K562 (cell line): ENCODE measurements around the gene SYT15. TPM values are rescaled to one million over a fixed set of nuclear protein-coding genes. Genes with fewer than 3 reads are reported as not detected.
"Not testable (repeated sequence)": the region's sequence is repeated elsewhere in the genome, so short reads cannot be mapped to it uniquely, and the experiment has no call there.

Experiments
- ATAC-seq: fragments of 200-7000 bp; cut with Tn5 transposase; 3 replicates; pipeline ENCODE4 v1.9.1; 2020; ENCODE audit warnings: moderate library complexity
- Bru-seq: library from RNA; stranded (reverse); fragments of 400-500 nt; gene quantifications from one replicate; lab custom pipeline; 2021; lab: Mats Ljungman, UMichigan
- BruChase-seq, 2 experiments: library from RNA; stranded (reverse); fragments of 400-500 nt; gene quantifications; one replicate each; lab custom pipeline; 2021; lab: Mats Ljungman, UMichigan
- BruUV-seq: library from RNA; stranded (reverse); fragments of 400-500 nt; replicated peaks from 2 replicates; lab custom pipeline; 2021; lab: Mats Ljungman, UMichigan
- CTCF ChIA-PET: fragments of 300-600 bp; formaldehyde crosslinking; extraction: SDS; loops from one replicate; lab custom pipeline; 2021; ENCODE audit warnings: low intra/inter-chr PET ratio; lab: Yijun Ruan, JAX
- POLR2A ChIA-PET: fragments of 300-600, 350-650 bp; sonication (Branson Sonifier 250); formaldehyde crosslinking; extraction: SDS; loops from one replicate; lab custom pipeline; 2021; ENCODE audit warnings: antibody characterized with exemption, inconsistent platforms; lab: Yijun Ruan, JAX
- DNase-seq, 4 experiments: peaks; one replicate each; pipeline versions ENCODE4 v3.0.0 to v3.0.0-alpha.2; 2011 to 2018; ENCODE audit warnings: low spot score in 3 of 4, mixed read lengths in 3 of 4; ENCODE audit errors: extremely low read depth in 1 of 4
- FAIRE-seq: peaks from 2 replicates; lab custom pipeline; 2011; peaks lifted over from hg19 to GRCh38; lab: Jason Lieb, UNC
- H2AFZ ChIP-seq: 2 replicates; pipeline ENCODE4 v1.6.0; 2011; ENCODE audit warnings: low read depth, low read length, control low read depth, inconsistent platforms
- H3K27ac ChIP-seq: fragments of 200-600 bp; 3 replicates; pipeline ENCODE4 v1.8.0; 2011; ENCODE audit warnings: low read depth, mild to moderate bottlenecking, control low read depth, inconsistent platforms, low read length, moderate library complexity, mixed read lengths; ENCODE audit errors: extremely low read depth
- H3K27me3 ChIP-seq, 2 experiments: fragments of 300-600 bp in 1 of 2; 2 replicates in 1 of 2; 3 replicates in 1 of 2; pipeline versions ENCODE4 v1.6.0 to v1.8.0; 2011; ENCODE audit warnings: inconsistent platforms in 2 of 2, low read length in 2 of 2, mild to moderate bottlenecking in 1 of 2, mixed read lengths in 1 of 2, moderate library complexity in 1 of 2; ENCODE audit not compliant: control insufficient read depth in 2 of 2, insufficient read depth in 2 of 2
- H3K36me3 ChIP-seq: fragments of 300-600 bp; 3 replicates; pipeline ENCODE4 v1.8.0; 2011; ENCODE audit warnings: mild to moderate bottlenecking, low read length, inconsistent platforms; ENCODE audit not compliant: control insufficient read depth, insufficient read depth
- H3K4me1 ChIP-seq, 2 experiments: fragments of 200-600 bp in 1 of 2; replicated peaks in 1 of 2; 2 replicates in 1 of 2; 3 replicates in 1 of 2; pipeline versions ENCODE4 v1.5.1 to v1.8.0; 2011; ENCODE audit warnings: inconsistent platforms in 2 of 2, low read length in 2 of 2, mild to moderate bottlenecking in 1 of 2, mixed read lengths in 1 of 2, moderate library complexity in 1 of 2; ENCODE audit not compliant: control insufficient read depth in 2 of 2, insufficient read depth in 2 of 2
- H3K4me2 ChIP-seq: 2 replicates; pipeline ENCODE4 v1.6.1; 2011; ENCODE audit warnings: low read length, control low read depth, inconsistent platforms, mixed read lengths; ENCODE audit not compliant: insufficient read depth
- H3K4me3 ChIP-seq: fragments of 200-600 bp; sonication (generic), shearing (Covaris generic); 2 replicates; pipeline ENCODE4 v1.5.1; 2016; ENCODE audit warnings: control low read depth, inconsistent platforms
- H3K79me2 ChIP-seq: fragments of 200-600 bp; 3 replicates; pipeline ENCODE4 v1.8.0; 2011; ENCODE audit warnings: low read length, inconsistent platforms; ENCODE audit not compliant: control insufficient read depth, insufficient read depth
- H3K9ac ChIP-seq, 2 experiments: 2 replicates each; pipeline versions ENCODE4 v1.6.0 to v1.6.1; 2011; ENCODE audit warnings: low read depth in 2 of 2, low read length in 2 of 2, control low read depth in 1 of 2, inconsistent platforms in 1 of 2, mild to moderate bottlenecking in 1 of 2, mixed read lengths in 1 of 2; ENCODE audit not compliant: insufficient read depth in 1 of 2
- H3K9me1 ChIP-seq: one replicate; pipeline ENCODE4 v1.6.0; 2011; ENCODE audit warnings: inconsistent platforms, mild to moderate bottlenecking, low read length, moderate library complexity; ENCODE audit not compliant: control insufficient read depth, insufficient read depth
- H3K9me3 ChIP-seq: replicated peaks from 2 replicates; pipeline ENCODE4 v1.5.1; 2011; ENCODE audit warnings: low read depth, low read length, inconsistent platforms; ENCODE audit not compliant: control insufficient read depth, insufficient read depth
- H4K20me1 ChIP-seq: replicated peaks from 2 replicates; pipeline ENCODE4 v1.6.1; 2011; ENCODE audit warnings: low read length, inconsistent platforms, mixed read lengths; ENCODE audit not compliant: control insufficient read depth, insufficient read depth
- WGBS: fragments of 100-300 bp; shearing (Covaris generic); methylation state at CpG from one replicate; pipeline ENCODE4 v1.1.6; 2016; ENCODE audit warnings: low coverage, mixed read lengths; ENCODE audit not compliant: insufficient coverage; ENCODE audit errors: missing lambda C conversion rate; 5-methylcytosine and 5-hydroxymethylcytosine counted together
- in situ Hi-C: fragments of 300-500 bp; cut with MboI; formaldehyde crosslinking; loops from 4 replicates; pipeline ENCODE4 v1.15.0; 2018; ENCODE audit warnings: inconsistent platforms, mixed read lengths
- intact Hi-C: fragments of 100-400 bp; cut with micrococcal nuclease; formaldehyde crosslinking; loops from 2 replicates; pipeline ENCODE4 v1.14.2; 2022
- long read RNA-seq, 3 experiments: library from polyadenylated mRNA in 2 of 3; library from RNA in 1 of 3; unstranded in 2 of 3; stranded (forward) in 1 of 3; transcript quantifications; one replicate each; pipeline ENCODE4 v2.0.0, GENCODE V29; 2019 to 2022
- polyA minus RNA-seq, 3 experiments: library from RNA; depleted of rRNA, polyadenylated mRNA; stranded (reverse); fragments of >200 nt; gene quantifications; 2 replicates each; pipeline ENCODE4 v1.2.3, GENCODE V29; 2011
- polyA plus RNA-seq, 8 experiments: library from polyadenylated mRNA; depleted of rRNA in 4 of 8; stranded (reverse) in 5 of 8; unstranded in 3 of 8; fragments of >200 nt; fragmentation: Nextera tagmentation in 2 of 8; fragmentation: Illumina TruSeq in 1 of 8; extraction: Ambion mirVana in 2 of 8; extraction: Trizol in 1 of 8; gene quantifications; 2 replicates each; pipeline versions ENCODE4 v1.2.1 to v1.2.3, GENCODE V29; 2011 to 2014; ENCODE audit warnings: inconsistent platforms in 1 of 8, missing spikeins in 1 of 8
- total RNA-seq, 7 experiments: library from RNA; depleted of rRNA in 6 of 7; stranded (reverse); fragments of >200 nt in 6 of 7; fragmentation: Illumina TruSeq in 2 of 7; extraction: Trizol in 2 of 7; gene quantifications; 2 replicates each; pipeline versions ENCODE4 v1.2.1 to v1.2.3, GENCODE V29; 2011 to 2021; ENCODE audit warnings: low replicate concordance in 1 of 7

The SYT15 gene
- total RNA-seq (2011; cell fraction: chromatin; rRNA removed; ENCODE audit: low replicate concordance): 1.5 and 3.2 TPM in 2 replicates
- 0.67 and 1.1 TPM in 2 replicates for total RNA-seq (2011; cell fraction: nucleolus; rRNA removed)
- 1.6 and 2.4 TPM in 2 replicates for total RNA-seq (2011; cell fraction: nucleoplasm; rRNA removed)
- total RNA-seq (2014; rRNA removed): 0.05 and 0.37 TPM in 2 replicates
- 0.25 and 0.70 TPM in 2 replicates for total RNA-seq (2014; rRNA removed; fragmentation: Illumina TruSeq; extraction: Trizol)
- total RNA-seq (2015; rRNA removed; fragmentation: Illumina TruSeq; extraction: Trizol): 0.23 TPM in 1 of 2 replicates, not detected in the other
- 0.65 and 0.82 TPM in 2 replicates for total RNA-seq (2021)
- polyA plus RNA-seq (2011; rRNA removed): 0.22 and 0.53 TPM in 2 replicates
- polyA plus RNA-seq (2011; cell fraction: cytosol; rRNA removed): 0.15 and 0.25 TPM in 2 replicates
- 0.49 and 0.74 TPM in 2 replicates for polyA plus RNA-seq (2011; cell fraction: nucleus; rRNA removed)
- polyA plus RNA-seq (2012): 0.15 and 0.39 TPM in 2 replicates
- 0.10 and 0.22 TPM in 2 replicates for polyA plus RNA-seq (2014; fragmentation: Illumina TruSeq; extraction: Trizol)
- under 1 TPM; 0.15 to 0.20 TPM for polyA plus RNA-seq (2014; fragmentation: Nextera tagmentation; extraction: Ambion mirVana)
- polyA plus RNA-seq (2014; rRNA removed): 0.05 and 0.36 TPM in 2 replicates
- 0.51 and 0.60 TPM in 2 replicates for polyA minus RNA-seq (2011; rRNA and poly(A)+ RNA removed)
- not detected in 2 replicates for polyA minus RNA-seq (2011; cell fraction: cytosol; rRNA and poly(A)+ RNA removed)
- 0.33 and 0.40 TPM in 2 replicates for polyA minus RNA-seq (2011; cell fraction: nucleus; rRNA and poly(A)+ RNA removed)
- Bru-seq, nascent RNA: not detected
- BruChase-seq, experiment 1, labeled RNA remaining after a 2-hour chase: not detected
- not detected for BruChase-seq, experiment 2, labeled RNA remaining after a 6-hour chase
- long read RNA-seq, experiment 1: 0 reads
- long read RNA-seq, experiment 2: 0 reads
- long read RNA-seq, experiment 3: 0 reads

GRCh38 chr10:46578474-46579178 lies at the start of gene SYT15:
SYT15 (plus strand) TSS chr10:46579128; CDS start chr10:46579169, 41 bp downstream.
- H3K4me2 ChIP-seq, POLR2A ChIA-PET, H4K20me1 ChIP-seq, FAIRE-seq, ATAC-seq, H3K27me3 ChIP-seq, in situ Hi-C loops, H2AFZ ChIP-seq, intact Hi-C loops, H3K27ac ChIP-seq, DNase-seq, BruUV-seq, H3K9me1 ChIP-seq, H3K79me2 ChIP-seq, H3K9ac ChIP-seq, H3K4me3 ChIP-seq, H3K4me1 ChIP-seq, CTCF ChIA-PET, H3K36me3 ChIP-seq, H3K9me3 ChIP-seq: not testable (repeated sequence)
- 13% methylated on average over 29 of the region's 68 CpGs for WGBS

GRCh38 chr10:46529742-46530141 lies 49.2 kb upstream of the SYT15 start:
- intact Hi-C loops: loop anchor here (2.0 kb wide), 1 partner anchor 19 kb away; no protein-coding TSS in a partner anchor
- H3K36me3 ChIP-seq, H3K27ac ChIP-seq, H3K9me1 ChIP-seq, in situ Hi-C loops, H2AFZ ChIP-seq, H3K4me2 ChIP-seq, DNase-seq, H3K4me1 ChIP-seq, H3K79me2 ChIP-seq, BruUV-seq, H3K9ac ChIP-seq, H3K4me3 ChIP-seq, H4K20me1 ChIP-seq, H3K9me3 ChIP-seq, CTCF ChIA-PET, FAIRE-seq, ATAC-seq: not testable (repeated sequence)
- peaks cover 28 to 50% of the 10 kb centered on the region in 2 experiments; a peak in 4 of 5 replicates for H3K27me3 ChIP-seq
- 1% methylated on average over 7 of the region's 7 CpGs for WGBS
- POLR2A ChIA-PET: interaction anchor here (1.1 to 1.5 kb wide), 2 partner anchors 9 to 14 kb away, joined by 5 to 7 read pairs; no protein-coding TSS in a partner anchor
